Endometrium (tissue), 2 donors: ENCODE measurements around the gene AFDN.

ENCODE experiments used
- FAIRE-seq: peaks from 2 replicates; lab custom pipeline; 2012; peaks lifted over from hg19 to GRCh38; lab: Jason Lieb, UNC
- donor health status: control.
- donor health status: control.

AFDN gene

DNA sequence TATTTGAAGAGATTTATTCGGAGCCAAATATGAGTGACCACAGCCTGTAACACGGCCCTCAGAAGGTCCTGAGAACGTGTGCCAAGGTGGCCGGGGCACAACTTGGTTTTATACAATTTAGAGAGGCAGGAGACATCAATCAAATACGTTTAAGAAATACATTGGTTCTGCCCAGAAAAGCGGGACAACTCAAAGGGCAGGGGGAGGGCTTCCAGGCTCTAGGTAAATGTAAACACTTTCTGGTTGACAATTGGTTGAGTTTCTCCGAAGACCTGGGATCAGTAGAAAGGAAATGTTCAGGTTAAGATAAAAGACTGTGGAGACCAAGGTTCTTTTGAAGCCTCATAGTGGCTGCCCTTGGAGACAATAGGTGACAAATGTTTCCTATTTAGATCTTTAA, 151.9 kb downstream of the AFDN start:
- no peak for FAIRE-seq

DNA sequence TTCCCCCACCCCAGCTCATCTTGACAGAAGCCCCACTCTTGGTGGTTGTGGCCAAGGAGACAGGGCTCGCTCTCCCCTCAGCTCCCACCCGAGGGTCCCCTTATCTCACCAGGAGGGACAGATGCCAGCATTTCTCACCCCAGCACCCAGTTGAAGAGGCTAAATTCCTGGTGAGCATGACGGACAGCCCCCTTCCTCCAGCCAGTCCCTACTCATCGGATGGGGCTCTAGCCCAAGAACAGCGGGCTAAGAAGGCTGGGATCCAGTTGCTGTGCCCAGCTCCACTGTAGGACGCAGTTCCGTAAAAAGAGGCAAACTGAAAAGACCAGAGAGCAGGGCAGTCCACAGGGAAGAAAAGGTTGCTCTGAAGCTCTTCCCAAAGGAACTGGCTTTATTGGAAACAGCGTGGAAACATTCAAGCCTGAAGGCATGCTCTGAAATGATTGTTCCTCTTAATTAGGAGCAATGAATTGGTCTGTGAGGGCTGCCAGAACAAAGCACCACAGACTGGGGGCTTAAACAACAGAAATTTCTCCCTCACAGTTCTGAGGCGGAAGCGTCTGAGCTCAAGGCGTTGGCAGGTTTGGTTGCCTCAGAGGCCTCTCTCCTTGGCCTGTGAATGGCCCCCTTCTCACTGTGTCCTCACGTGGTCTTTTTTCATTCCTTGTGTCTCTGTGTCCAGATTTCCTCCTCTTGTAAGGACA, 152.9 kb downstream of the AFDN start:
- no peak for FAIRE-seq

GRCh38 chr6:167980911-167981580, 154.3 kb downstream of the AFDN start:
- no peak for FAIRE-seq

GRCh38 chr6:167981916-167982462, 155.3 kb downstream of the AFDN start:
- FAIRE-seq: no peak

DNA sequence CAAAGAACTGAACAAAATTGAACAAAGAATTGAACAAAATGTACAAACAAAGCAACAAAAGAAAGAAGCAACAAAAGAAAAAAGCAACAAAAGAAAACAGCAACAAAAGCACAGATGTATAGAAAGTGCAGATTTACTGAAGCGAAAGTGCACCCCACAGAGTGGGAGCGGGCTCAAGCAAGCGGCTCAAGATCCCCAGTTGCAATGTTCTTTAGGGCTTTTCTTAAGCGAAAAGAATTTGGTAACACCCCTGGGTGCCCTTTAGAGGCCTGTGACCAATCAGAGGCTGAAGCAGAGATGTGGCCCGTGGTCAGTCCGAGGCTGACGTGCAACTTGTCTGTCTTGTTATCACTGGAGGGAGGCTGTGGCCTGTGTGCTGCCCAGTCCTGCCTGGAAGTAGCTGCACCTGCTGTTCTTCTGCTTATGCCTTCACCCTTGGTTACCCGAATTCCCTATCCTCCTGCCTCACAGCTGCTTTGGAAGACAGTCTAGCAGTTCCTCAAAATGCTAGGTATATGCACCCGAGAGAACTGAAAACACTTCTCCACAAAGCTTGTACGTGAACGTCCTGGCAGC, 157.5 kb downstream of the AFDN start:
- FAIRE-seq: no peak

DNA sequence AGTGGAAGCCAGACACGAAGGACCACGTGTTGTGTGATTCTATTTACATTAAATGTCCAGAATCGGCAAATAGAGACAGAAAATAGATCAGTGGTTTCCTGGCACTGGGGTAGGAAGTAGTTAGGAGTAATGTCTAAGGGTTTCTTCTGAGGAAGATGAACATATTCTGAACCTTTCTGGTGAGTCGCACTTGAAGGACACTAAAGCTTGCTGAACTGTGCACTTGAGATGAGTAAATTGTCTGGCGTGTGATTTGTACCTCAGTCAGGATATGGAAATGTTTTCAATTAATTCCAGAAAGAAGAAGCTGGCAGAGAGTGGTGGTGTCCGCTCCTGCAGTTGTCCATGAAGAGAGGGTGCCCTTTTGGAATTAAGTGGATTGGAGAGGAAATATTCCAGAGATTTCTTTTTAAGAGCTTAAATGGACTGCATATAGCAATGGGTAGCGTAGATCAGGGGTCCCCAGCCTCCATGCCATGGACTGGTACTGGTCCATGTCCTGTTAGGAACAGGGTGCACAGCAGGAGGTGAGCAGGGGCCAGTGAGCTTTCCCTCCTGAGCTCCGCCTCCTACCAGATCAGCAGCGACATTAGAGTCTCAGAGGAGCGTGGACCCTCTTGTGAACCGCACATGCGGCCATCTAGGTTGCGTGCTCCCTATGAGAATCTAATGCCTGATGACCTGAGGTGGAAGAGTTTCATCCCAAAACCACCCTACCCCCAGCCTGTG, 158.3 kb downstream of the AFDN start:
- FAIRE-seq: no peak

DNA sequence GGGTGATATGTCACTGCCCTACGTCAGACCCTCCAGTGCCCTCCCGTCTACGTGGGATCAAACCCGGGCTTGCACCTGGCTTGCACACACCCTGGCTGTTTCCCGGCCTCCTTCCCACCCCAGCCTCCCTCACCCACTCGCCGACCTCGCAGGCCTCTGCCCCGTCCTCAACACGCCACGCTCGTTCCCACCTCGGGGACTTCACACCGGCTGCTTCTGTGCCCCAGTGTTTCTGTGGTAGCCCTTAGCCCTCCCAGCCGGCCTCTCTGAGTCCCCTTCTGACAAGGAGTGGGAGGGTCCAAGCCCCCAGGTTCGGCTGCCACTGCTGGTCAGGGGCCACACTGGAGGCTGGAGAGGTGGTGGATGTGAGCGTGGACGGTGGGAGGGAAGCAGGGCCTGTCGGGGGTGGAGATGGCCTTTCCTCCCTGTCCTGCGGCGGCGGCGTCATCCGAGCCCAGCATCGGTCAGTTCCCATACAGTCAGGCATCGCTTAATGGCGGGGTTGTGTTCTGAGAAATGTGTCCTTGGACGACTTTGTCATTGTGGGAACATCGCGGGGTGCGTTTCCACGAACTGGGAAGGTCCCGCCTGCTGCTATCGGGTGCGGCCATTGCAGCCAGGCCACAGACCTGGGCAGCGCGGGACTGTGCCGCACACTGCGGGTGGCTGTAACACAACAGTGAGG, 159.3 kb downstream of the AFDN start:
- FAIRE-seq: no peak

GRCh38 chr6:167987396-167988153, 160.9 kb downstream of the AFDN start:
- no peak for FAIRE-seq

DNA sequence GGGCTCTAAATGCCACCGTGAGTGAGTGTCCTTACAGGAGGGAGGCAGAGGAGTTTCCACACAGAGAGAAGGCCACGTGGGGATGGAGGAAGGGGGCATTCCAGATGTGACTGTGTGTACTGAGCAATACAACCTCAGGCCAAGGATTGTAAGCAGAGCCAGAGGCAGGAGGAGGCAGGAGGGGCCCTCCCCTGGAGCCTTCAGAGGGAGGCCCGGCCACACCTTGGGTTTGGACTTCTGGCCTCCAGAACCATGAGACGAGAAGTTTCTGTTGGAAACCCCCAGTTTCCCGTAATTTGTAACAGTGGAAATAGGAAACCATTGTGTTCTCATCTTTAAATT, 161.4 kb downstream of the AFDN start:
- FAIRE-seq: no peak

GRCh38 chr6:167988945-167989841, 162.5 kb downstream of the AFDN start:
- FAIRE-seq: no peak

GRCh38 chr6:167990016-167990945, 163.6 kb downstream of the AFDN start:
- FAIRE-seq: no peak

GRCh38 chr6:167993169-167993568, 166.5 kb downstream of the AFDN start:
- FAIRE-seq: no peak

DNA sequence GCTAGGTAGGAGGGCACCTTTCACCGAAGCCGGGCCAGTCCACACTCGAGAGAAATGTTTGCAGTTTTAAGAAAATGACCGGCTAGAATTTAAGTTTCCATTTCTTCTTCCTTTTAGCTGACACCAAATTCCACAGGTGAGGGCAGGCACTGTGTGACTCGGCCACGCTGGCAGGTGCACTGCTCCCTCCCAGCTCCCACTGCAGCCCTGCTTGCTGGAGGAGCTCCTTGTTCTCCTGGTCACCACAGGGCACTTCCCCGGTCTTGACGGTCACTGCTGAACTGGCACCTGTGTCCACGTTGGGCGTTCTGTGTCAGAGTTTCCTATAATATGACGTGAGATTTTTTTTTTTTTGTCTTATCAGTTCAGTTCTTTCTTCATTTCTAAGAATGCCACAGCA, 167.1 kb downstream of the AFDN start:
- no peak for FAIRE-seq

- no peak for FAIRE-seq
Observed at GRCh38 chr6:167995302-167995701, 168.6 kb downstream of the AFDN start.

DNA sequence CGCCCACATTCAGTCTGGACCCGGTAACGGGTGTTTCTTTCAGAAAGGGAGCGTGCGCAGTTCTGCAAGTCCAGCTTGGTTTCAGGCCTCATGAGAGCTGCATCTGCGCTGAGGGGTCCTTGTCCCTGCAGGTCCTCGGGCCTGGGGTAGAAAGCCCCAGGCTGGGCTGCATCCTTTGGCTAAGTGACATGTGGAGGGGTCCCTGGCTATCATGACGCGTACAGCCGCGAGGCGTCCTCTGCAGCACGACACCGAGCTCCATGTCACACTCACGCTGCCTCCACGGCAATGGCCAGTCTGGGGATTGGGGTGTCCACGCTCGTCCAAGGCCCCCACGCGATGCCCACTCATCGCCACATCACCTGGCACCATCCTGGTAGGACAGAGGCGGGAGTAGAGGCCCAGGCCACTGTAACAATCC, 169.0 kb downstream of the AFDN start:
- FAIRE-seq: no peak

DNA sequence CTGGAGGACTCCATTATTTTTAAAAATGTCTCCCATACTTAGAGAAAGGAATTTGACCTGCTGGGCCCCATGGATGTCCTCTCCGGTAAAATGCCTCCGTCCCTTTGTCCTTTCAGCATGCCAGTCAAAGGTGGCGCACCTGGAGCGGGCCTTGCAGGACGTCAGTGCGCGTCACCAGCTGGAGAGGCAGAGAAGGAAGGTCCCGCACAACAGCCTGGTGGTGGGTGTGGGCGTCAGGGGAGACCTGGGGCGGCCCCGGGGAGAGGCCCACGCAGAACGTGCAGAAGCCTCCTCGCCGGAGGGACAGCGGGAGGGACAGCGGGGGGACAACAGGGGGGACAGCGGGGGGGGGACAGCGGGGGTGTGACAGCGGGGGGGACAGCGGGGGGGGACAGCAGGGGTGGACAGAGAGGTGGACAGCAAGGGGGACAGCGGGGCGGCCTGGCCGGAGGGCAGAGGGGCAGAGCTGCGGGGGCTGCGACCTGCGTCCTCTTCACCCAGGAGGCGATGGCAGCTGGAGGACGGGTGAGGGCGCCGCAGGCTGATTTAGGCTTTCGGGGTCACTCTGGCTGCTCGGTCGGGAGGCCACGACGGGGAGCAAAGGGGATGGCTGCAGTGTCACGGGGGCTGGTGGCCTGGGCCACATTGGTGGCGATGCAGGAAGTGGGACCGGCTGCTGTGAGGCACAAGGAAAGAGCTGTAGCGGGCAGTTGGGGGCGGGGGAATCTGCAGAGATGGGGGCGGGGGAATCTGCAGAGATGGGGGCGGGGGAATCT, 169.9 kb downstream of the AFDN start:
- no peak for FAIRE-seq

GRCh38 chr6:167997642-167998041, 170.9 kb downstream of the AFDN start, which contains the start of gene KIF25:
TSS of gene KIF25 (plus strand) at chr6:167997671. CDS start at chr6:168029586, 31,915 bp downstream.
- FAIRE-seq: no peak

- FAIRE-seq: no peak
Observed at GRCh38 chr6:167998215-167998614, 171.5 kb downstream of the AFDN start.
